GM19193 (cell line): ENCODE data around the gene P4HA2.

Experiments used
- POLR2A ChIP-seq: IDR thresholded peaks from 4 replicates; pipeline ENCODE4 v1.6.1; 2011; ENCODE audit not compliant: insufficient read depth, insufficient read length; ENCODE audit errors: extremely low read depth

The P4HA2 gene

GRCh38 chr5:132259069-132259851 lies 31.6 kb upstream of the P4HA2 start:
- TF ChIP-seq POLR2A: no peak

- no peak for TF ChIP-seq POLR2A
Observed at GRCh38 chr5:132258102-132259068, 30.7 kb upstream of the P4HA2 start.

- TF ChIP-seq POLR2A: no peak
Observed at GRCh38 chr5:132257131-132258101, 29.8 kb upstream of the P4HA2 start, which contains the start of gene PDLIM4. Gene PDLIM4, plus strand, starts transcription at chr5:132257696. Its CDS starts 39 bp downstream, at chr5:132257735.

GRCh38 chr5:132256783-132257130 lies 29.1 kb upstream of the P4HA2 start:
- no peak for TF ChIP-seq POLR2A

- TF ChIP-seq POLR2A: no peak
Observed at GRCh38 chr5:132256086-132256782, 28.6 kb upstream of the P4HA2 start.

GRCh38 chr5:132254321-132254977 lies 26.8 kb upstream of the P4HA2 start:
- no peak for TF ChIP-seq POLR2A

GRCh38 chr5:132253452-132254320 lies 26.0 kb upstream of the P4HA2 start:
- no peak for TF ChIP-seq POLR2A

GRCh38 chr5:132253008-132253441 lies 25.4 kb upstream of the P4HA2 start:
- TF ChIP-seq POLR2A: no peak

GRCh38 chr5:132251220-132251725 lies 23.6 kb upstream of the P4HA2 start:
- no peak for TF ChIP-seq POLR2A

GRCh38 chr5:132250547-132250946 lies 22.9 kb upstream of the P4HA2 start:
- no peak for TF ChIP-seq POLR2A

- TF ChIP-seq POLR2A: no peak
Observed at GRCh38 chr5:132246806-132247205, 19.2 kb upstream of the P4HA2 start.

- no peak for TF ChIP-seq POLR2A
Observed at GRCh38 chr5:132245593-132245992, 17.9 kb upstream of the P4HA2 start.
